ENCODE data around the gene LRMDA.

LRMDA gene

DNA sequence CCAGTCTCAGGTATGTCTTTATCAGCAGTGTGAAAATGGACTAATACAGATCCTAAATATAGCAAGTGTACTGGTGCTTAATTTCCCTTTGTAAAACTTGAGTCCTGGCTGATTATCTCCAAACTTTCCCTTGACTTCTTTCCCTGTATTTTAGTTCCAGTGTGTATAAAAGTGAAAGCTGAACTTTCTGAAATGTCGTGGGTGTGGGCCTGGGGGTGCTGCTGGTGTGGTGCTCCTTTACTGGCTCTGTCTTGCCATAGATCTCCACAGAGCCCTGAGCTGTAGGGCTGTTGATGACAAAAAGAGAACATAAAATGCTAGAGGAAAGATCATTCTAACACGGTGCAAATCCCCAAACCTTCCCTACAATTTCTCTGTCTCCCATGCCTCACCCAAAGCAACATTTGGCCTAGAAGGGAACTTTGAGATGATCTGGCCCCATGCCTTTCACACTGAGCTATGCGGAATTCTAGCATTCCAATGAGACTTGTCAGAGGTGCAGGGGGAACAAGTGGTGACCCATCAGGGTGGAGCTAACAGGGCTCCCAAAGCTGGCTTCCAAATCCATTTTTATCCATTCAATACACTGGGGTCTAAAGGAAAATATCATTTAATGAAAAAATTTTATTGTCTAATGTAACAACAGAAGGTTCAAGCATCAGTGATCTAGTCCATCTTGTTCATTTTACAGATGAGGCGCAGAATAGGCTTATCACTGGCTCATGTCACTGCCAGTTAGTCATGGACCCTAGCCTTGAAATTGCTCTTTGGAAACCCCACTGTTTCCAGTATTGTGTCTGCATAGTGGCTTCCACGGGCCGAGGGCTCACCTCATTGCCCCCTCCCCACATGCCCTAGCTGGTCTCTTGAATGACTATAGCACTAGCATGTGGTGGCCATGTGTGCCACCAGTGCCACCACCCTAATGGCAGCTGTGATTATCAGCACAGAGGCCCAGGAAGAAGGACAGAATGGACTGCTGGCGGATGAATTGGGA is 1000.9 kb downstream of the LRMDA start:
- DNase-seq: no peak

DNA sequence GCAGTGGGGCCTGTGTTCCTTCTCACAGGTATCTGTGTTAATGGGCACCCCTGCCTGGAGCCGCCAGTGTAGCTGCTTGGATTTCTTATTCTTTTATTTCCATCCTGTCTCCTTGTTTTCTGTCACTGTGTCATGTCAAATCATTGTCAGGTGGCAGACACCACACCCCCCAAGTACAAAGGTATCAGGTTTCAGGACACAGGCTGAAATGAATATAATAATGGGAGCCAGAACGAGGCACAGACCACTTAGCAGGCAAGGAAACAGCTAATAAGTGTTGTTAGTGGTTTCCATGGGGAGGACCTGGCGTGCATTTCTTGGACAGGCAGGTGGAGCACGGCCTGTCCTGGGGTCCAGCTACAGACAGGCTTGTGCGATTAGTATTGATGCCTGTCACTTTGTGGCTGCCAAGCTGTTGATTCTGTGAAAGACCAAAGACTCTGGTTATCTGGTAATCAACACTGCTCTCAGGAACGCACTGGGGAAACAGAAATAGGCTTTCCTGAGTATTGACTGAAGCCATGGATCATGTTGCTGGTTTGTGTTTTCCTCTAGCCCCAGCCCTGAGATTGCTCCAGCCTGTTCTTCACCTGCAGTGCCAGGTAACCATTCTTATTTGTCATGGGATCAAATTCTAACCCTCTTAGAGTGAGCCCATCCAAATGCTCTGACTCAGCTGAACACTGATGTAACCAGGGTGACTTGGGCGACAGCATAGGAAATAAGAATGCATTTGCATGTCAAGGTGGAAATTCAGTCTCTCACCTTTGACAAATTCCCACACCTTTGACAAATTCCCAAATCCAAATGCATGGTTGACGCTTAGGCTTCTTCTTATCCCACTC is 1002.0 kb downstream of the LRMDA start:
- DNase-seq: peak; percentile 98

DNA sequence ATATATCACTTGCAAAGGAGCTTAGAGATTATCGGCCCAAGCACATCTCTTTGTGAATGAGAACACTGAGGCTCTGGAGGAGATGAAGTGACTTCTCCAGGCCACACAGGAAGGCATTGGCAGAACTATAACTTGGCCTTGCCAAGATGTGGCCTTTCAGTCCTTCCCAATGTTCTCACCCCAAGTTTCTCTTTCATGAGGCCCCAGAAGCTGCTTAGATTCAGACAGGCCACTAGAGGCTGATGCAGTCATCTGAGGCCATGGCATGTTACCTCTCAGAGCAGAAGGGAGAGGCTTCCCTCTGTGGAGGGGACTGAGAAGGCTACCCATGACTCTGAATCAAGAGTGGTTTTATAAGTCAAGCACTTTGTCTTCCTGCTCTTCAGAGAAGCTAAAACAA is 1003.7 kb downstream of the LRMDA start:
- DNase-seq: no peak

DNA sequence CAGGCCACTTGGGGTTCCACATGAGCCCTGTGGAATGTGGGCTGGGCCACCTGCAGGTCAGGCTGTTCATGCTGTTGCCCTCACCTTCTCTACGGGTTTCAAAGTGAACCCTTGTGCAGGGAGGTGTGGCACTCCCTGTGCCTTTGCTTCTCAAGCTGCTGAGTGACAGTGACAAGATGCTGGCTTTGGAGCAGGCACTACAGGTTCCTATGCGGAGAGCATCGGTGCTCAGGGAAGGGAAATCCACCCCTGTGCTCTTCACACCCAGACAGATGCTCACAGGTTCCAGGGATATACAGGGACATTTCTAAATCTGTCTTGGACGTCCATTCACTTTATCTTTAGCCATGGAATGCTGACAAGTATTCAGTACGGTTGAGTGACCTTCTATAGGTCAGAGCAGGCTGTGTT is 1005.0 kb downstream of the LRMDA start:
- DNase-seq: no peak

DNA sequence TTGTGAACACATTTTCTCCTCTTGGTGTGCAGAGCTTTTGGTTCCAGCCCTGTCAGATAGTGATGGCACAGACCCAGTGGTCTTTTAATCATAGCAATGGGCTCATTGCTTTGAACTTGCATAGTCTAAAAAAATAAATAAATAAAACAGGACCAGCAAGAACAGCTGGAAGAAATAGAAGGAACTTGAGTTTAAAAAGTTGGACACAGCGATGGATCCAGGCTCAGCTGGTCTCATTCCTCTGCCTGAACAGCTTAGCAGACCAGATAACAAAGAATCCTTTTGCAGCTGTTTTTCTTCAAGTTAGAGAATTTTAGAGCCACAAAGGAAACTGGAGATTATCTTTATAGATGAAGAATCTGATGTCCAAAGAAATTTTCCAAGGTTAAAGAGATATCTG is 1005.6 kb downstream of the LRMDA start:
- no peak for DNase-seq

DNA sequence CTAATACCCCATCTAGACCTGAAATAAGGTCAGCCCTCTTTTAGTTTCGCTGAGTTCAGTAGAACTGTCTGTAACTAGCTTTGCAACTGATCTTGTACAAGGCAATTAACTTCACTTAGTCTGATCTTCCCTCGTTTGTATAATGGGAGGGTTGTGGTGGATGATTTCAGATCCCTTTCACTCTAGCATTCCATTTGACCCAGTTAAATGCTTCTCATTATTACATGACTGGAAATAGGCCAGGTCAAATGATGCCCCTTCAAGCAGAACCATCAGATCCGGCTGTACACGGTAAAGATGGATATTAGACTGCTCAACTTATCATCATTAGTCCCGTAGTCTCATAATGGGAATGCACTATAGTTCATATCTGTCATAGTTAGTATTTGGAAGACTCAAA is 1009.0 kb downstream of the LRMDA start:
- DNase-seq: no peak

DNA sequence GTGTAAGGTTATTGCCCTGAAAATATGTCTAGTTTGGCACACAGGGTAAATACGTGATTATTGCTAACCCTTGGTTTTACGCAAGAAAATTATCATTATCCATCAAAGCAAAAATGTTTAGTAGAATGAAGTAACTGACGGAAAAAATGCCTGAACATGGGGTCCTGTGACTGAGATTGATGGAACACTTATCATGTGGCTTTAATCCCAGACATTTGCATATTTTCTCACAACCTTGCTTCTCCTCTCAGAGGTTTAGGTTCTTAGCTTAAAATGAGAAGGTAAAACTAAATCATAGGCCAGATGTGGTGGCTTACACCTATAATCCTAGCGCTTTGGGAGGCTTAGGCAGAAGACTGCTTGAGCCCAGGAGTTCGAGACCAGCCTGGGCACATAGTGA is 1010.7 kb downstream of the LRMDA start:
- DNase-seq: no peak

DNA sequence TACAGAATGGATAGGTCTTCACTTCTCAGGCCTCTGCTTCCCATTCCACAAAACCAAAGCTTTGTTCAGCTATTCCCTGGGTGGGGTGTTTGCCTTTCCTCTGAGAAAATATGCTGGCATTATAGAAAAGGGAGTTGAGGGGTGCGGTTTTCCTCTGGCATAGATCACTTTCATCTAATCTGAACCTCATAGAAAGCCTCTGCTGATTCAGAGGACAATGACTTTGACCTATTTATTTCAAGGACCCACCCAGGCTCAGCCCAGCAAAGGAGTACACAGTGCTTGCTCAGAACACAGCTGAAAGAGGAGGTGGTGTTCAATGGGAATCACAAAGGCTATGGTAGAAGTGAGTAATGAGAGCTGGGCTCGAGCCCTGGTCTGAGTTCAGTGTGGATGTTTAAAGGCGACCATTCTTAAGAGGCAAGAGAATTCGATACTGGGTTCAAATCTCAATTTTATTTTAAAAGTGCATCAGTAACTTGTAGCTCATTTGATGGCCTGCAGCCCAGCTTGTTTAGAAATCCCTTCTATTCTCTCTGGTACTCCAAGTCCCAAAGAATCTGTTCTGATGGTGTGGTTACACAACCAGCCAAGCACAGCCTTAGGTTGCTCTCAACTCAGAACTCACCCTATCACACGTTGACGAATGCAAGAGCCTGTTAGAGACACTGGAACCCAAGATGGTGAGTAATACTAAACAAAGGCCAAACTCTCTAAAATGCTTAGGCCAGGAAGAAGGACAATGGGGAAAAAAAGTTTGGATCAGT is 1012.8 kb downstream of the LRMDA start:
- no peak for DNase-seq

DNA sequence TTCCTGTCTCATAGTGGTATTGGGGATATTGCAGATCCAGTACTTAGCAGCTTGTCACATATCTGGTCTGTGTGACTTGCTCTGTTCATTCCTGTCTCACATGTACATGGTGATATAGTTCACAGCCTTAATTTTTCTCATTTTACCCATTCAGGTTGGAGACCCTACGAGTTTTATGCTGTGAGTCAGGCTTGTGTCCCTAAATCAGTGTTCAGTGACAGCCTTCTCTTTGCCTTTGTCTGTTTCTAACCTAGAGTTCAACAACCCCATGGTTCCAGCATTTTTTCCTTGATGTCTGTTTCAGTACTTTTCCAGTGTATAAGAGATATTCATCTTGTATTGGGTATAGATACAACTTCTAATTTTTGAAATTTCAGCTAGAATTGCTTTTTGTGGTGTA is 1016.2 kb downstream of the LRMDA start:
- DNase-seq: no peak

DNA sequence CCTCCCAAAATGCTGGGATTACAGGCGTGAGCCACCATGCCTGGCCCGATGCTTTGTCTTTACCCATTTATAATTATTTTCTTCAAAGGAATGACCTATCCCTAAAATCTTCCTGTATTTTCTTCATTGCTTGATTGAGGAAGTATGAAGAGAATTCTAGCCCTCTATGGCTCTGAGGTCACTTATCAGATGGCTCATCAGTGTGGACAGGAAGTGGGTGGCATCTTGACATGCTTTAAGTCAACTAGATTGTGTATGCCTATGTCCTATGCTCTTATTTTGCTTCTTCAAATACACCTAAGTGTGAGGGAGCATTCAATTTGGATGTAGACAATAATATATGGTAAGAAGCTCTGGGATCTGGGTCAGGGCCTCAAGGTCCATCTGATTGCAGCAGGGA is 1020.5 kb downstream of the LRMDA start:
- no peak for DNase-seq

DNA sequence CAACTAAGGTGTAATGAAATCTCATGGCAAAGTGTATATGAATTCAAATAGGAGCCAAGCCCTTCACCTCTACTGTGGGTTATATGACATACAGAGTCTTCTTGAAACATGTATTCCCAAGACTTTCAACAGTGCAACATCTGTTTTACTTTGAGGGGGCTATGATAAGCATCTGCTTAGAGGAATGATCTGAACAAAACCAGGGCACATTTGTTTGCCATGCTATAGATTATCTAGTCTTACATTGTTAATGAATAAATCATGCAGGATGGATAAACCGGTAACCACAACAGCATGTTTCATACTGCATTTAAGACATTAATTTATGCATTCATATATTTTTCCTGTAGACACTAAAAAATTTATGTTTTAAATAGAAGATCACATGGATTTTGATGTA is 1021.9 kb downstream of the LRMDA start:
- no peak for DNase-seq

DNA sequence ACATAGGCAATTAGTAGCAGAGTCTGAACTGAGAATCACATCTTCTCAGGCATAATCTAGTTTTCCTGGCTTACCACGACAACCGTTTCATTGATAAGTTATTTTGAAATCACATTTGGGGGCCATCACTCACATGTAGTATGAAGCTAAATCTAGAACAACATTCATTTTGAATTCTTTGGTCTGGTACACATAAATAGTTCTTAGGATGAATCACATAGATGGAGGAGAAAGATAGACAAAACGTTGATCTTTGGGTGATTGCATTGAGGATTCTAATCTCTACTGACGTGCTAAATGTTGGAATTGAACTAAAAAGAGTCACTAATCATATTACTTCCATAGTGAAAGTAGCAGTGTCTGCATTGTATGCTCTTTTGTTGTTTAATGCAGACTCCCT is 1022.6 kb downstream of the LRMDA start:
- DNase-seq: no peak

DNA sequence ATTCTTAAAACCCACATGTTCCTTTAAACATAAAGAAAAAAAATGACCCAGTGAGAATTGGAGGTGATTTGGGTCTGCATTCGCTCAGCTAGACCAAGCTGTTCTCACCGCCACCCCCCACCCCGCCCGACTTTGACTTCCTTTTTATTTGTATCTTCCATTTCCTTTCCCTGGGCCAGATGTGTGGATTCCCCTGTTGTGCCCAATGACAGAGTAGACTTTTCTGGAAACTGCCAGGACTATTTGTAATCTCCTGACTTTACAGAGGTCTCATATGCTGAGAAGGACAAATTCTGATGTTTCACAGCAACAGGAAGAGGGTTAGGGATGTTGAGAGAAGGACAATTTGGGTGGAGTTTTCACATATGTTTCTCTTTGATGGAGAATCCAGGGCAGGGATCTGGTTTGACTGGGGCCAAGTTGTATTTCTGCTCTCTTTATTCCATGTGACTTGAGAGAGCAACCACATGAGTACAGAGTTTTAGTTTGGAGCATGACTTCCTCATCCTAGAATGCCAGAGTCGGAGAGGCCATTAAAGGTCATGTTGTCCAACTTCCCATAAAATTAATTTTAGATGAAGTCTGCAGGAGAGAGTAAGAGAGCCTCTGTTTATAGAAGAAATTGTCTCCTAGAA is 1023.2 kb downstream of the LRMDA start:
- DNase-seq: no peak

DNA sequence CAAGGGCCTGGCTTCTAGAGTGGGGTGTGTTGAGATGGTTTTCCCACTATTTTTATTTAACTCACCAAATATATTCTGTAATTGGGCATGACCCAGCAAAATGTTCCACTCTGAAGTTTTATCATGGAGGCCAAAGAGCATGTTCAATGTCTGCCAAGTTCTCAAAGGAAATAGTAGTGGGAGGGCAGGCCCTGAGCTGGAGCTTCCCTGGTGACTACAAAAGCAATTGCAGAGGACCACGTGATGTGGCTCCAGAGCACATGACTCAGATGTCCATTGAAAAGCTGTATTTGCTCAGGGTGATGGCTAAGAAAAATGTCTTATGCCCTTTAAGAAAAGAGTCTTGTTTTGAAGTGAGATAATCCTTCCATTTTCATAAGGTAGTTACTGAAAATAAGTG is 1024.8 kb downstream of the LRMDA start:
- no peak for DNase-seq

DNA sequence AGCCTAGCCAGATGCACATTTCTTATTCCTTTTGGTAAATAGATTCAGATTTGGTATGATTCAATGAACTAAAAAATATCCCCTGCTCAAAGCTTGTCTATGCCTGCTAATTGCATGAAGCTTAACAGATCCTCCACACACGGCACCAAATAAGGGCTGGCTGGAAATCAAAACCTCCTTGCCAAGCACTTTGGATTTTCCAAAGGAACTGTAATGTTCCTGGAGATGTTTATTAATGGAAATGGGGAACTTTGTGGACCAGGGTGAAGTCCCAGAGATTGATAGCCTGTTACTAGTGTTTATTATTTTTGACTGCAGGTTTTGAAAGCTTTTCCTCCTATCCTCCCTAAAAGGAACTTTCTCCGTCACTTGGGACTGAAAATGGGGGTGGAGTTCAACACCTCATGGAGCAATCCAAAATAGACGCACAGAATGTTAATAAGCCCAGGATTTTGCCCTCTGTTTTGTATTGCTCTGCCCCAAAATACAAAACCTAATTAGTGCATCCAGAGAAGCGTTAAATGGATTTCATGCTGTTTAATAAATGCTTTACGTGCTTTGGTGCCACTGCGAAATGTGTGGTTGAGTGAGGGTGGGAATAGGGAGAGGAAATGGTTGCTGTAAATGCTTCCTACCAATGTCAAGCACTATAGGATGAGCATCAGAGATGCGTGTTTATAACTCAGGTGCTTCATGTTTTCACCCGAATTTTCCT is 1027.7 kb downstream of the LRMDA start:
- DNase-seq: no peak

DNA sequence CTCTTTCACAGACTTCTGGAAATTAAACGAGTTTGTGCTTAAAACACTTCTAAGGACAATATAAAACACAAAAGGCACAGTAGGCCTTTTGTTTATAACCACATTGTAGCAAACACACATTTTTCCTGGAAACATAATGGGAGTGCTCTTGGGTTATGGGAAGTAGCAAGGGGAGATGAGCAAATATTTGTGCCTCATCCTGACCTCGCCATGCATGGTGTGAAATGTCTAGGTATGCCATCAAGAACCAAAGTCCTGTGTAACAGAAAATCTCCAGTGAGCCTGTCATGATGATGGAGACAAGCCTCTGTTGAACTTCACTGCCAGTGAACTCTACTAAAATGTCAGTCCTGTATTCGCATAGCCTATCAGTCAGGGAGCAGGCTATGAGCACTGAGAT is 1029.6 kb downstream of the LRMDA start:
- no peak for DNase-seq

DNA sequence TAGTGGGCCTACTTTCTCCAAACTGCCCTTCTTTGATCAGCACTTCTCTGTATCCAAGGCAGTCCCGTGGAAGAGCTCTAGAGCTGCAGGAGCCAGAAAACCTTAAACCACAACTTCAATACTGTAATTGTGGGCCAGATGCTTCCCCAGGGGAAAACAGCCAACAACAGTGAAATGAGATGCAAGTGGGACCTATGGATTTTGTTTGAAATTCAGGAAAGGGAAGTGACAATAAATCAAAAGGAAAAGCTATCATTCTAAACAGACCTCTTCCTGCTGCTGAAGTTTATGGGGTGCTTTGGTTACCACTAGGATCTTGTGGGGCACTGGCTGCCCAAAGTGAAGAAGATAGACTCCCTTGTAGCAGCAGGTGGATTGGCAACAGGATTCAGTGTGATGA is 1031.7 kb downstream of the LRMDA start:
- no peak for DNase-seq

DNA sequence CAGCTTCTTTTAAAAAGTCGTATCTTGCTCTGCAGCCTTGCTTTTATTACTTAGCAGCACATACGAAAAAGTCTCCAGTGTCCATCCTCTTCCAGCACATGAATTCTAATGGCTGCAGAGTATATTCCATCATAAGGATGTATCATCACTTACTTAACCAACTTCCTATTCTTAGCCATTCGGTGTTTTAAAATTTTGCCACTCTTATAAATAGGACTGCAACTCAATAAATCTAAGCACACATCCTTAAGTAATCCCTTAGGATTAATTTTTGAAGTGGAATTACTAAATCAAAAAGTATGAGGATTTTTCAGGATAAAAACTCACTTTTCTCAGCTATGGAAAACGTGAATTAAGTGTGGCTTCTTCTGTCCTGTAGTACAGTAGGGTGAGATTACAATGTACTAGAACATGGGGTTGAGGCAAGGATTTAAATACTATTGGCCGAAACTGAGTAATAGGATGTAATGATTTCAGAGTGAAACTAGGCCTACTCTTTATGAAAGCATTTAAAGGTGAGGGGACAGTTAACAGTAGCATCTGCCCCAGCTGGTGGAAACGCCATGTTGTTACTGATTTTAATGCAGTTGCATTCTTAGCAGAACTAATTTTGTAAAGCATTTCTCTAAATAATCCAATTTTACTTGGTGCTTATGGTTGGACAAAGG is 1035.5 kb downstream of the LRMDA start:
- no peak for DNase-seq

DNA sequence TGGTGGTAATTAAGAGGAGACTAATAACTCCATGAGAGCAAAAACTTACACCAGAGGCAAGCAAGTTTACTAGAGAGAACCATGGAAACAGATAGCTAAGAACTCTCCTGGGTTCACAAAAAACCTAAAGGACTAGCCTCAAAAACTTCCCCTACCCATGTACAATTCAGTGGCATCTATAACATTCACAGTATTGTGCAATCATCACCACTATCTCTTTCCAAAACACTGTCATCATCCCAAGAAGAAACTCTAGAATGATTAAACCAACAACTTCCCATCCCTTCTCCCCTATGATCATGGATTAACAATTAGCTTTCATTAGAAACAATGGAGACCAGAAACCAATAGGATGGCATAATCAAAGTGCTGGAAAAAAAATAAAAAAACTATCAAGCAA is 1038.3 kb downstream of the LRMDA start:
- DNase-seq: no peak

DNA sequence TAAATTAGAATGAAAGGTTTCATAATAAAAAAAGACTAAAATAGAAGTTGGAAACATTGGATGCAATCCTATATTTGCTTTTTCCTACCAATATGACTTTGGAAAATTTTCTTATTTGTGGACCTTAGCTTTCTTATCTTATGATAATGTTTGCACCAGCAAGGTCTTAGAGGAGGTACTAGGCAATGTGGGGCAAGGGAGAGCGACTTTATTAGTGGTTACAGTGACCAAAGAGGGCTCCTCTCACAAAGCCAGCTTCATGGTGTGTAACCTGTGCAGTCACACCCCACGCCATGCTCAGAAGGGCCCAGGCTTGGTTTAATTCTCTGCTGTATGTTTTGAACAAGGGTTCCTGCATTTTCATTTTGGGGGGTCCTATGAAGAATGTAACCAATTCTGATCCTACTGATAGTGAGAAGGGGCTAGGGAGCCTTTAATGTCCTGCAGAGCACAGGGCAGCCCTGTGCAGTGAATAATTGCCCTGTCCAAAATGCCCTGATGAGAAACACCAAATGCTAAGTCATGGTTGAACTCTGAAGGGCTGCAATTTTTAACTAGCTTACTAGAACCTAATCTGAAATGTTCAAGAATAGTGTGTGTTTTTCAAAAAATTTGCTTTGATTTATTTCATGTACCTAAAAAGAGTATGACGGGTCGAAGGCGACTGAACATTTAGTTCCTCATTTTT is 1047.8 kb downstream of the LRMDA start:
- DNase-seq: no peak

DNA sequence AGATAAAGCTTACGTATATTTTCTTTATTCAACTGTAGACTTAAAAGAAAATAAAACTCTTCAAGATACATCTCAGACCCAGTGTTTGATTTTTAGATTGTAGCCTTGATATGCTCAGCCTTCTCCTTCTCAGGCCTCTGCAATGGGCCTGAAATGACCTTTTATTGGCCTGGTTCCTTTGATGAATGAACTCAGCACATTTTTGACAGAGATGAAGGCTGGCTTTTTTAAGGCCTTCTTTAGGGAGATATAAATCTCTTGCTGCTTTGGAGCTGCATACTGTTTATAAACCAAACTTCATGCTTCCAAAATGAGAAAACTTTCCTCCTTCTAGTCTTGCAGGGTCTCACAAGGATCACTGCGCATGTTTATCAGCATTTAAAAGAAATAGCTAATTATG is 1049.8 kb downstream of the LRMDA start:
- no peak for DNase-seq

All from DMS153 (cell line).